NCI-H446 treated with DMSO at 0.1 percent for 48 hours (cell line): ENCODE data around the gene RPTOR.
"Not testable (repeated sequence)": the region's sequence is repeated elsewhere in the genome, so short reads cannot be mapped to it uniquely, and the experiment has no call there.

Source experiments
- DNase-seq: peaks from one replicate; lab custom pipeline; 2025; lab: John Stamatoyannopoulos, UW

Gene RPTOR

DNA sequence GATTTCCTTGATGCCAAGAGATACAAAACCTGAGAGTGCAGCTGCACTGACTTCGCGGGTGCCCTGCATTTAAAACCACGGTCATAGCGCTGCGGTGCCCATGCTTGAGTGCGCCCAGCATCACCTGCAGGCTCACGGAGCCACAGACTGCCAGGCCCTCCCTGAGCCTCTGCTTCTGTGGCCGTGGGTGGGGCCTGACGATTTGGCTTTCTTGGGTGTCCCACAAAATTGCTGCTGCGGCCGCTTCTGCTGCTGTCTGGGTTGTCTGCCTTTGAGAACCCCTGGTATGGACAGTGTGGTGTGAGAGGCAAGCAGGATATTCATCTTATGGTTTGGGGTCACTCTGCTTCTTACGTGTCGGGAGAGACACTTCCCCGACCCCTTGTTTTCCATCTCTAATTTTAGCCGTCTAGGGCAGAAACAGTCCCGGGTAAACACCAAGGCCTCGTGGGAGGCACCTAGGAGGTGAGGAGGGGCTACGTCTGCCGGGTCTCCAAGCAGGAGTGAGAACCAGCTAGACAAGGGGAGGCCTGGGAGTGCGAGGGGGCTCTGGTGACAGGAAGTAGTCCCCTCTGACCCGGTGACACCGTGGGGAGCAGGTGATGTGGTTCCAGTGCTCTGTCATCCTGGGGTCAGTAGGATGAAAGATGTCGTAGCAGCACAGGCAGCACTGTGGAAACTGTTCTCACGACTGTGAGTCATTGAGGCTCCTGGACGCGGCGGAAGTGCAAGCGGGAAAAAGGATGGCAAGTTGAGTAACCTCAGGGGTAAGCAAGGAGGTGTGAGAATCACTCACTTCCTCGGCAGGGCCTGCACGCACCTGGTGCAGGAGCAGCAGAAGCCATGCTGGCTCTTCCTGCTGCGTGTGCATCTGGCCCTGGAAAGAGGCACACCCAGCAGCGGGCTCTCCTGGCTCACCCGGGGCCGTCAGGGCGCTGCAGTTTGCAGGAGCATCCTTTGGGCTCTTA is 176.3 kb downstream of the RPTOR start:
- DNase-seq, result no peak

DNA sequence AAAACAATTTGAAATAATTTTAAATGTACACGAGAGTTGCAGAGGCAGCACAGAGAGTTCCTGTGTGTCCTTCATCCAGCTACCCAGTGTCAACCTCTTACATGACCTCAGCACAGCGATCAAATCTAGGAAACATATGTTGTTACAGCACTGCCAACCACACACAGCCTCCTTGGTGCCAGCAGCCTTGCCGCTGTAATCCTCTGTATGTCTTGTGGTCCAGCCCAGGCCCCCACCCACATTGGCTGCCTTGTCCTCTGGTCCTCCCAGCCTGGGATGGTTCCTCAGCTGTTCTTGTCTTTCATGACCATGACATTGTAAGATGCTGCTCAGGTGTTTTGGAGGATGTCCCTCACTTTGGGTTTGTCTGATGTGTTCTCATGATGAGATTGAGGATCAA is 178.0 kb downstream of the RPTOR start:
- DNase-seq, result no peak

DNA sequence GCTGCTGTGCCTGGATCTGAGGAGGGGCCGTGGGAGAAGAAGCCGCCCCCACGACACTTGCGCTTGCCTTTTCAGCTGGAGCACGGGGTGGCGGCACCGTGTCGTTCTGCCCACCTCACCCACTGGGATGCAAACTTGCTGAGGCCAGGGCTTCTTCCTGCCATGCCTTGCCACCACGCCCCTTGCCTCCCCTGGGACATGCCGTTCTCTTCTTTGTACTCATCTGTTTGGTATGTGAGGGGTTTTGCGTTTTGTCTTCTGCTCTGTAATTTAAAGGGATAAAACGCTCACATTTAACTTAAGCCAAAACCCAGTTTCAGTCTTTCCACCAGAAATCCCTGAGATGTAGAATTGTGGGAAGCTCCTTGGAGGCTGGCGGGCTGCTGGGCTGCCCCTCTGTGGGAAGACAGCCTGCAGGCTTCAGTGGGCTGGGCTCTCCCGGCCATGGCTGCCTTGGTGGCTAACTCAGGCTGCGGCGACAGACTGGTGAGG is 180.2 kb downstream of the RPTOR start:
- no peak for DNase-seq

GRCh38 chr17:80725517-80725916 is 180.9 kb downstream of the RPTOR start:
- no peak for DNase-seq

DNA sequence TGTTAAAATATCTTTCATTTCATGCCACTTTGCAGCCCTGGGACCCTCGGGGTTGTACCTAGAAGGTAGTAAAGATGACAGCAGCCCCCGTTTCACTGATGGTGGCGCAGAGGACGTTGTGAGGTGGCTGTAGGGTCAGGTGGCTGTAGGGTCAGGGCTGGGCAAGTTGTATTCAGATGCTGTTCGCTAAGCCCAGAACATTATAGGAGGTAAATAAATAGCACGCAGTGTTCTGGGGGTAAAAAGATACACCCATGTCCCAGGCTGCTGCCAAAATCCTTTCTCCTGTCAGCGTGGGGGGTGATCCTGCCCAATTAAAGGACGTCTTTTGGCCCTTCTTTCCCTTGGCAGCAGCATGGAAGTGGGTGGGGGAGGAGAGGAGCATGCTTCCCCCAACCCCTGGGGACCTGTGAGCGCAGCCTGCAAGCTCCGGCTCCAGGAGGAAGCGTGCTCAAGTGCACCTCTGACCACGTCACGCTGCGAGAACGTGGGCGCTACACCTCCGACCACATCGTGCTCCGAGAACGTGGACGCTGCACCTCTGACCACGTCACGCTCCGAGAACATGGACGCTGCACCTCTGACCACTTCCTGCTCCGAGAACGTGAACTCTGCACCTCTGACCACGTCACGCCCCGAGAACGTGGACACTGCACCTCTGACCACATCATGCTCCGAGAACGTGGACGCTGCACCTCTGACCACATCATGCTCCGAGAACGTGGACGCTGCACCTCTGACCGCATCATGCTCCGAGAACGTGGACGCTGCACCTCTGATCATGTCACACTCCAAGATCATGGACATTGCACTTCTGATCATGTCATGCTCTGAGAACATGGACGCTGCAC is 182.1 kb downstream of the RPTOR start:
- no peak for DNase-seq

GRCh38 chr17:80727409-80727755 is 182.7 kb downstream of the RPTOR start:
- DNase-seq, result no peak

DNA sequence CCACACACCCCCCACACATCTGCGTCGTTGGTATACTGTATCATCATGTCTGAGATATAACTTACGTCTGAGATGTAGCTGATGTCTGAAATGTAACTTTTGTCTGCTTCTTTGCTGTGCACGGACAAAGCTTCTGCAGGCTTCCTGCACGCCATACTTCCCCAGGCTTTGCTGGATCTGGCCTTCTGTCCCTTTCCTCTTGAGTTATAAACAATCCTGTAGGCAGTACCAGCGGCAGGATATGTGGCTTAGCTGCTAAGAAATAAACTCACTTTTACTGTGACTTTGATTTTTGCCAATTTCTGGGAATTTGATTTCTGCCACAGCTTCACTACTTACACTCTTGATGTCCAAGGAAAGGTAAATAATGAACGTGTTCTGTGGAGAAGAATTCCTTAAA is 184.4 kb downstream of the RPTOR start:
- DNase-seq, result no peak

DNA sequence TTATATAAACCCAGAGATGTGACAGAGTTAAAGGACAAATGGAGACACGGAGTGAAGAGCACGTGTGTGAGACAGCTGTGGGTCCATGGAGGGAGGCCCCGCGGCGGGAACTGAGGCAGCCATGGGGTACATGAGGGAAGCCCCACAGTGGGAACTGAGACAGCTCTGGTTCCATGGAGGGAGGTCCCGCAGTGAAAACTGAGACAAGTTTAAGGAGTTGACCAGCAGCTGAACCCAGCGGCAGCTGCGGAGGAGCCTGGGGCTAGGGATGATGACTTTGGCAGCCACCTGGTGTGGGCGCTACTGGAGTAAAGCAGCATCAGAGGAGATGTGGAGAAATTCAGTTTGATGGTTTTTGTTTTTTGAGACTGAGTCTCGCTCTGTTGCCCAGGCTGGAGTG is 185.1 kb downstream of the RPTOR start:
- no peak for DNase-seq

GRCh38 chr17:80730739-80731138 is 186.1 kb downstream of the RPTOR start:
- no peak for DNase-seq

DNA sequence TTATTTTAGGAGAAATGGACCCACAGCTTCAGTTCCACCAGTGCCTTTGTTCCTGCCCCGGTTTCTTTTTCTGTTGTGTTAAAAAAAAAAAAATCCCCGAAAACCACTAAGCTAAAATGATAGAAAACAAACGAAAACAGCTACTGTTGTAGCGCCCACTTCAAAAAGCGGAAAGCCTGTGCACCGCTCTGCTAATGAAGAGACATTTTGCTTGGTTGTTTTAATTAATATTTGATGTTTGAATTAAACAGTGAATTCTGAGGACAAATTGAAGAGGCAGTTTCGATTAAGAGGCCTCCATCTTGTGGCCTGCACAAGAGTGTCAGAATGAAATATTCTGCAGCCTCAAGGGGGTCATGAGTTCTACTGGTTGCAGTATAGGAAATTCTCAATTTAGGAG is 186.7 kb downstream of the RPTOR start:
- DNase-seq, result no peak

DNA sequence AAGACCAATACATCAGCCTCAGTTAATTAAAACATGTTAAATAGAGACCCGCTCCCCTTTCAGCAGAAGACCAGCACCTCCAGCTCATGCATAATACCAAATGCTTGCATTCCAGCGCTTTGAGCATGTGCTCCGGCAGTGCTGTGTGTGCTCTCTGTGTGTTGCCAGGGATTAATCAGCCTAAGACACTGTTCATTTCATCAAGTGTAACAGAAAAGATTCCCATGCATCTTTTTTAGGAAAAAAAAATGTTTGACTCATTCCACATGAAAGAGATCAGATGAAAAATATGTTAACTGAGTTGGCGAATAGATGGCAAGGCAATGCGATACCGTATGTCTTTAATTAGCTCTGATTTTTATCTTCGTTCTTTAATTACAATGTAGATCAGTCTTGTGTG is 187.6 kb downstream of the RPTOR start:
- DNase-seq, result no peak

- no peak for DNase-seq
Observed at GRCh38 chr17:80737106-80738019, 192.7 kb downstream of the RPTOR start.

GRCh38 chr17:80738020-80738808 is 193.6 kb downstream of the RPTOR start:
- DNase-seq, result no peak

DNA sequence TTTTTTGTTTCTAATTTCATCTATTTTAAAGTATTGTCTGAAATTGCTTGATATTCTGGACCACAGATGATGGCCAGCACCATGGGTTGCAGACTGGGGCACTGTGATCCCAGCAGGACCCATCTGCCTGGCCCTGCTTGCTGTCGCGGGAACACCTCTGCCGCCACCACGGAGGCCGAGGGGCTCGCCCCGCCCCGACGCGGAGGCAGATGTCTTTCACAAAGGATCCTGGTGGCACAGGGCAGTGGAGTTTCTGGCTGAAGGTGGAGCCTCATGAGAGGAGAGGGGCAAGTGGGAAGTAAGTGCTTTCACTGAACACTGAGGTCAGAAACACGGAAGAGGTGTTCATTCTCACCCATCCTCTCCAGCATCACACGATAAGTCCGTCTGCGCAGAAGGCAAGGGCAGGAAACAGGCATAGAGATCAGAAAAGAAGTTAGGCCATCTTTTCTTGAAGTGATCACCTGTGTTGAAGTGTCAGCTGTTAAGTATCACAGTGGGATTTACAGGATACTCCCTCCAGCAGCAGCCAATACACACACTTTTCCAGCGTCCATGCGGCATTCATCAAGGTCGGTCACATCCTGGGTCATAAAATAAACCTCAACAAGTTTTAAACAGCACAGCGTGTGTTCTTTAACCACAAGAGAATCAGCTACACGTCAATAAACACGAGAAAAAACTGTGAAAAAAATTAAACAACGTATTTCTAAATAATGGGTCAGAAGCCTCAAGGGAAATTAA is 194.5 kb downstream of the RPTOR start:
- DNase-seq, result no peak

DNA sequence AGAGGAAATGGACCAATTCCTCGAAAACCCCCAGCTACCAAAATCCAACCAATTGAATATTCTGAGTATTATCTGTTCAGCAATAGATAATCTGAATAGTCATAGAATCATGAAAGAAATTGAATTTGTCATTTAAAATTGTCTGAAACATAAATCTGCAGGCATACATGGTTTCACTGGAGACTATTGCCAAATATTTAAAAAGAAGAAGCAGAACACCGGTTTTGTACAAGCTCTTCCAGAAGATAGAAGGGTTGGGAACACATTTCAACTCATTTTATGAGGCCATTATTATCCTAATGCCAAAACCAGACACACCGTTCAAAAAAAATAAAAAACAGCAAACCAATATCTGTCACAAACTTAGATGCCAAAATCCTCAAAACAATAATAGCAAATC is 195.5 kb downstream of the RPTOR start:
- no peak for DNase-seq

- DNase-seq, result no peak
Observed at GRCh38 chr17:80742091-80742490, 197.5 kb downstream of the RPTOR start.

- no peak for DNase-seq
Observed at GRCh38 chr17:80742581-80743180, 198.0 kb downstream of the RPTOR start.

DNA sequence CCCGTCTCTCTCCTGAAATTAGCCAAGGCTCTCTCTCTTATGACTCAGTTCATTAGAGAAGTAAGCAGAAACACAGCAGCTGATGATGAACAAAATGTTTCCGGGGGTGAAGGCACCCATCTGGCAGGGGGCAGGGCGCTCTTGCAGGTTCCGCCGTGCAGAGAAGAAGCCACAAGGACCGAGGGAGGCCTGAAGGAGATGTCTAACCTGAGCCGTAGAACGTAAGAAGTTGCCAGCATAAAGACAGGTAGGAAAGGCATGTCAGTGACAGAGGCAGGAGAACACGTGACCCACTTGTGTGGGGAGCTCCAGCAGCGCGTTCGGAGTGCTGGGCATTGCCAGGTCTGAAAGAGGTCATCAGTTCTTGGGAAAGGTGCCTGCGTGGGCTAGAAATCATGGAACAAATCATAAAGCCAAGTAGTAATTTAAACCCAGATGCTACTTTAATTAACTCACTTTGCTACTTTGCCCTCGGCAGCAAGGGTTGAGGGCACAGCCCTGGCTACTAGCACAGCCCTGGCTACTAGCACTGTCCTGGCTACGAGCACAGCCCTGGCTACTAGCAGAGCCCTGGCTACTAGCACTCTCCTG is 198.6 kb downstream of the RPTOR start:
- DNase-seq, result no peak

GRCh38 chr17:80743973-80744372 is 199.3 kb downstream of the RPTOR start:
- DNase-seq, result not testable (repeated sequence)
